ENCODE results near the gene IL20RA. TPM values are rescaled to one million over a fixed set of nuclear protein-coding genes. Genes with fewer than 3 reads are reported as not detected.

The IL20RA gene
- polyA plus RNA-seq, 1 donor (not counting 4 experiments of a cell fraction or from before 2014, with no cell fraction given), result 1.5 TPM

DNA sequence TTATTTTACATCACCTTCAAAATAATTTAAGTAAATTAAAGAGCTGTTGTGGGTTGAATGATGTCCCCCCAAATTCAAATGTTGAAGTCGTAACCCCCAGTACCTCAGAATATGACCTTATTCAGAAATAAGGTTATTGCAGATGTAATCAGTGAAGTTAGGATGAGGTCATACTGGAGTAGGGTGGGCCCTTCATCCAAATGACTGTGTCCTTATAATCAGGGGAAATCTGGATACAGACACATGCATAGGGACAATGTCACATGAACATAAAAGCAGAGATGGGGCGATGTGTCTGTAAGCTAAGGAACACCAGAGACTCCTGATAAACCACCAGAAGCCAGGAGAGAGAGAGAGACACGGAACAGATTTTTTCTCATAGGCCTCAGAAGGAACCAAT, 13.3 kb upstream of the IL20RA start:
- Histone ChIP-seq H3K4me2 (ENCODE audit: control insufficient read depth, extremely low read depth, insufficient read depth, low read depth, low read length) (no peak overlapping the region), H2AFZ (ENCODE audit: control insufficient read depth, low read length) (no peak overlapping the region), H3K79me2 (ENCODE audit: control insufficient read depth, insufficient read depth, low read length) (no peaks in the 10 kb centered on the region), H3K9me3 (ENCODE audit: control insufficient read depth, low read depth, low read length) (no peaks in the 10 kb centered on the region), H3K9ac (ENCODE audit: control insufficient read depth, extremely low read depth, insufficient read depth, low read length) (no peak overlapping the region), H3K4me3 (ENCODE audit: control insufficient read depth in 2 of 3, extremely low read depth in 1 of 3, insufficient read depth in 2 of 3, low read depth in 1 of 3, low read length in 3 of 3) (no peak overlapping the region), H3K27me3 (ENCODE audit: control insufficient read depth, extremely low read depth, insufficient read depth, low read length) (no peaks in the 10 kb centered on the region), H3K36me3 (ENCODE audit: control insufficient read depth in 2 of 2, extremely low read depth in 1 of 2, insufficient read depth in 2 of 2, low read length in 2 of 2) (no peaks in the 10 kb centered on the region), H3K27ac (ENCODE audit: control insufficient read depth, insufficient read depth, low read length) (no peak overlapping the region), H3K9me1 (ENCODE audit: control insufficient read depth, extremely low read depth, insufficient read depth, low read length) (no peaks in the 10 kb centered on the region), H4K20me1 (ENCODE audit: control insufficient read depth, extremely low read depth, insufficient read depth, low read length) (no peaks in the 10 kb centered on the region), H3K4me1 (ENCODE audit: control insufficient read depth, extremely low read depth, insufficient read depth, low read length) (peaks cover 9% of the 10 kb centered on the region)
- dilution Hi-C loops (cut with MboI; ENCODE audit: extremely low pct_ligation_motif_present, low sequenced_read_pairs), result no loop called here
- no peak for DNase-seq (ENCODE audit: low read depth, low spot score)
- TF ChIP-seq EZH2 (IDR thresholded peaks at IDR 0.05; ENCODE audit: low read length), result no peak
- TF ChIP-seq, protein P1, sequence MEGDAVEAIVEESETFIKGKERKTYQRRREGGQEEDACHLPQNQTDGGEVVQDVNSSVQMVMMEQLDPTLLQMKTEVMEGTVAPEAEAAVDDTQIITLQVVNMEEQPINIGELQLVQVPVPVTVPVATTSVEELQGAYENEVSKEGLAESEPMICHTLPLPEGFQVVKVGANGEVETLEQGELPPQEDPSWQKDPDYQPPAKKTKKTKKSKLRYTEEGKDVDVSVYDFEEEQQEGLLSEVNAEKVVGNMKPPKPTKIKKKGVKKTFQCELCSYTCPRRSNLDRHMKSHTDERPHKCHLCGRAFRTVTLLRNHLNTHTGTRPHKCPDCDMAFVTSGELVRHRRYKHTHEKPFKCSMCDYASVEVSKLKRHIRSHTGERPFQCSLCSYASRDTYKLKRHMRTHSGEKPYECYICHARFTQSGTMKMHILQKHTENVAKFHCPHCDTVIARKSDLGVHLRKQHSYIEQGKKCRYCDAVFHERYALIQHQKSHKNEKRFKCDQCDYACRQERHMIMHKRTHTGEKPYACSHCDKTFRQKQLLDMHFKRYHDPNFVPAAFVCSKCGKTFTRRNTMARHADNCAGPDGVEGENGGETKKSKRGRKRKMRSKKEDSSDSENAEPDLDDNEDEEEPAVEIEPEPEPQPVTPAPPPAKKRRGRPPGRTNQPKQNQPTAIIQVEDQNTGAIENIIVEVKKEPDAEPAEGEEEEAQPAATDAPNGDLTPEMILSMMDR (optimal IDR thresholded peaks at IDR 0.05 in 1 of 3, IDR thresholded peaks at IDR 0.05 in 1 of 3, conservative IDR thresholded peaks at IDR 0.05 in 1 of 3; ENCODE audit: extremely low read depth in 1 of 3, insufficient read depth in 2 of 3, low read length in 3 of 3), result no peak
- no peak for FAIRE-seq

DNA sequence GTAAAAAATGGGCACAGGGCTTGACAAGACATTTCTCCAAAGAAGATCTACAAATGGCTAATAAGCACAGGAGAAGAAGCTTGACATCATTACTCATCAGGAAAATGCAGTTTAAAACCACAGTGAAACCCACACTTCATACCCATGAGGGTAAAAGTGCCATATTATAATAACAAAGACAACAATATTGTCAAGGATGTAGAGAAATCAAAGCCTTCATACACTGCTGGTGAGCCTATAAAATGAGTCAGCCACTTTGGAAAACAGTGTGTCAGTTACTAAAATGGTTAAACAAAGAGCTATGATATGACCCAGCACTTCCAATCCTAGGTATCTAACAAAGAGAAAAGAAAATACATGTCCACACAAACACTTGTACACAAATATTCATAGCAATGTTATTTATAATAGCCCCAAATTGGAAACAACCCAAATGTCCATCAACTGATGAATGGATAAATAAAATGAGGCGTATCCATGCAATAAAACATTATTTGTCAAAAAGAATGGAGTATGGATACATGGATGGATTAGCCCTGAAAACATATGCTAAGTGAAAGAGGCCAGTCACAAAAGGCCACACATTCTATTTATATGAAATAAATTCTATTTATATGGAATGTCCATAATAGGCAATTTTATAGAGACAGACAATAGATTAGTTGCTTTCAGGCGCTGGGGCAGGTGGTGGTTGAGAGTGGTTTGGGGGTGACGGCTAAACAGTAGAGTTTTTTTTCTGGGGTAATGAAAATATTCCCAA, 11.5 kb upstream of the IL20RA start:
- Histone ChIP-seq H2AFZ (ENCODE audit: control insufficient read depth, low read length) (no peak overlapping the region), H3K79me2 (ENCODE audit: control insufficient read depth, insufficient read depth, low read length) (no peaks in the 10 kb centered on the region), H3K9ac (ENCODE audit: control insufficient read depth, extremely low read depth, insufficient read depth, low read length) (no peak overlapping the region), H3K9me1 (ENCODE audit: control insufficient read depth, extremely low read depth, insufficient read depth, low read length) (no peaks in the 10 kb centered on the region), H4K20me1 (ENCODE audit: control insufficient read depth, extremely low read depth, insufficient read depth, low read length) (no peaks in the 10 kb centered on the region), H3K4me1 (ENCODE audit: control insufficient read depth, extremely low read depth, insufficient read depth, low read length) (peaks cover 9% of the 10 kb centered on the region), H3K36me3 (ENCODE audit: control insufficient read depth in 2 of 2, extremely low read depth in 1 of 2, insufficient read depth in 2 of 2, low read length in 2 of 2) (no peaks in the 10 kb centered on the region), H3K27ac (ENCODE audit: control insufficient read depth, insufficient read depth, low read length) (no peak overlapping the region), H3K4me3 (ENCODE audit: control insufficient read depth in 2 of 3, extremely low read depth in 1 of 3, insufficient read depth in 2 of 3, low read depth in 1 of 3, low read length in 3 of 3) (no peak overlapping the region), H3K9me3 (ENCODE audit: control insufficient read depth, low read depth, low read length) (no peaks in the 10 kb centered on the region), H3K27me3 (ENCODE audit: control insufficient read depth, extremely low read depth, insufficient read depth, low read length) (no peaks in the 10 kb centered on the region), H3K4me2 (ENCODE audit: control insufficient read depth, extremely low read depth, insufficient read depth, low read depth, low read length) (no peak overlapping the region)
- FAIRE-seq, result peak; percentile 83
- TF ChIP-seq, protein P1 (optimal IDR thresholded peaks at IDR 0.05 in 1 of 3, IDR thresholded peaks at IDR 0.05 in 1 of 3, conservative IDR thresholded peaks at IDR 0.05 in 1 of 3; ENCODE audit: extremely low read depth in 1 of 3, insufficient read depth in 2 of 3, low read length in 3 of 3), result no peak
- no peak for TF ChIP-seq EZH2 (IDR thresholded peaks at IDR 0.05; ENCODE audit: low read length)
- dilution Hi-C loops (cut with MboI; ENCODE audit: extremely low pct_ligation_motif_present, low sequenced_read_pairs), result no loop called here
- DNase-seq (ENCODE audit: low read depth, low spot score), result peak; percentile 36
